GM12878 (cell line): ENCODE results near the gene PRRT4.

Experiments
- BMI1 ChIP-seq: fragments of 450-650 bp; IDR thresholded peaks from 2 replicates; pipeline ENCODE4 v1.6.1; 2016; ENCODE audit warnings: mild to moderate bottlenecking, moderate library complexity, borderline replicate concordance
- CHD4 ChIP-seq: fragments of 200-600 bp; sonication (generic); IDR thresholded peaks from 2 replicates; pipeline ENCODE4 v1.6.1; 2016; ENCODE audit warnings: mild to moderate bottlenecking
- CUX1 ChIP-seq: IDR thresholded peaks from 2 replicates; pipeline ENCODE4 v1.6.1; 2012; ENCODE audit warnings: improper control_type of control experiment, low read depth, low read length; ENCODE audit not compliant: insufficient replicate concordance
- ESRRA ChIP-seq: IDR thresholded peaks from 2 replicates; pipeline ENCODE4 v1.6.1; 2012; ENCODE audit warnings: mild to moderate bottlenecking, low read length, improper control_type of control experiment
- MYC ChIP-seq: IDR thresholded peaks from 2 replicates; pipeline ENCODE4 v1.6.1; 2011; ENCODE audit warnings: mild to moderate bottlenecking, low read length, moderate library complexity, inconsistent platforms; ENCODE audit not compliant: insufficient read depth, insufficient replicate concordance, insufficient read length, severe bottlenecking
- RELA ChIP-seq: fragments of 450-650 bp; IDR thresholded peaks from 2 replicates; pipeline ENCODE4 v1.8.0; 2014; ENCODE audit warnings: borderline replicate concordance; ENCODE audit not compliant: partially characterized antibody
- SIN3A ChIP-seq: IDR thresholded peaks from 2 replicates; pipeline ENCODE4 v1.6.1; 2012; ENCODE audit warnings: low read depth, low read length, improper control_type of control experiment
- ZZZ3 ChIP-seq: IDR thresholded peaks from 2 replicates; pipeline ENCODE4 v1.6.1; 2011; ENCODE audit warnings: low read depth; ENCODE audit not compliant: control insufficient read depth, insufficient read length

- TF ChIP-seq CHD4 (no peak), CUX1 (no peak), ESRRA (no peak), RELA (no peak), SIN3A (no peak), MYC (no peak), BMI1 (no peak), ZZZ3 (no peak)
Observed at GRCh38 chr7:128361411-128362379, at the start of gene PRRT4.
